ENCODE results near the gene RTEL1. TPM values are rescaled to one million over a fixed set of nuclear protein-coding genes. Genes with fewer than 3 reads are reported as not detected.

Gene RTEL1
- total and polyA plus RNA-seq, 9 of the 15 experiments (the other 6 are each of a cell fraction or from before 2014, with no cell fraction given) = 0.36 to 61.0 (median 17.9) TPM

DNA sequence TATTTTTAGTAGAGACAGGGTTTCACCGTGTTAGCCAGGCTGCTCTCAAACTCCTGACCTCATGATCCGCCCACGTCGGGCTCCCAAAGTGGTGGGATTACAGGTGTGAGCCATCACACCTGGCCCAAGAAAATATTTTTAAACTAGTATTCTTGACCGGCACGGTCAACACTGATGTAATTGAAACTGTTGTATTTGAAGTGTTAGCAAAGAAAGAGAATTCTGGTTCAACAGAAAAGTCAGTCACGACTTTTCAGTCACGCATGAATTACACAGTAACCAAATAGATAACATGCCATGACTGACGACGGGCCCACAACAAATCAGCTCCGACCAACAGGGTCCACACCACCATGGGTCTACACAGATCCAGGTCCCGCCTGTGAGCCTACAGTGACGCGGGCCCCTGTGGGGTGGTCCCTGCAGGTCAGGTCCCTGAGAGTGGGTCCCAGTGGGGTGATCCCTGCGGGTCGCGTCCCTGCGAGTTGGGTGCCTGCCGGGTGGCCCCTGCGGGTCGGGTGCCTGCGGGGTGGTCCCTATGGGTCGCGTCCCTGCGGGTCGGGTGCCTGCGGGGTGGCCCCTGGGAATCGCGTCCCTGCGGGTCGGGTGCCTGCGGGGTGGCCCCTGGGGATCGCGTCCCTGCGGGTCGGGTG lies 32.2 kb upstream of the RTEL1 start (continued):
- TF ChIP-seq, protein P1, sequence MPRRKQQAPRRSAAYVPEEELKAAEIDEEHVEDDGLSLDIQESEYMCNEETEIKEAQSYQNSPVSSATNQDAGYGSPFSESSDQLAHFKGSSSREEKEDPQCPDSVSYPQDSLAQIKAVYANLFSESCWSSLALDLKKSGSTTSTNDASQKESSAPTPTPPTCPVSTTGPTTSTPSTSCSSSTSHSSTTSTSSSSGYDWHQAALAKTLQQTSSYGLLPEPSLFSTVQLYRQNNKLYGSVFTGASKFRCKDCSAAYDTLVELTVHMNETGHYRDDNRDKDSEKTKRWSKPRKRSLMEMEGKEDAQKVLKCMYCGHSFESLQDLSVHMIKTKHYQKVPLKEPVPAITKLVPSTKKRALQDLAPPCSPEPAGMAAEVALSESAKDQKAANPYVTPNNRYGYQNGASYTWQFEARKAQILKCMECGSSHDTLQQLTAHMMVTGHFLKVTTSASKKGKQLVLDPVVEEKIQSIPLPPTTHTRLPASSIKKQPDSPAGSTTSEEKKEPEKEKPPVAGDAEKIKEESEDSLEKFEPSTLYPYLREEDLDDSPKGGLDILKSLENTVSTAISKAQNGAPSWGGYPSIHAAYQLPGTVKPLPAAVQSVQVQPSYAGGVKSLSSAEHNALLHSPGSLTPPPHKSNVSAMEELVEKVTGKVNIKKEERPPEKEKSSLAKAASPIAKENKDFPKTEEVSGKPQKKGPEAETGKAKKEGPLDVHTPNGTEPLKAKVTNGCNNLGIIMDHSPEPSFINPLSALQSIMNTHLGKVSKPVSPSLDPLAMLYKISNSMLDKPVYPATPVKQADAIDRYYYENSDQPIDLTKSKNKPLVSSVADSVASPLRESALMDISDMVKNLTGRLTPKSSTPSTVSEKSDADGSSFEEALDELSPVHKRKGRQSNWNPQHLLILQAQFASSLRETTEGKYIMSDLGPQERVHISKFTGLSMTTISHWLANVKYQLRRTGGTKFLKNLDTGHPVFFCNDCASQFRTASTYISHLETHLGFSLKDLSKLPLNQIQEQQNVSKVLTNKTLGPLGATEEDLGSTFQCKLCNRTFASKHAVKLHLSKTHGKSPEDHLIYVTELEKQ (CRISPR knock-in tag; IDR thresholded peaks at IDR 0.05) = no peak
- TF ChIP-seq, protein P2, sequence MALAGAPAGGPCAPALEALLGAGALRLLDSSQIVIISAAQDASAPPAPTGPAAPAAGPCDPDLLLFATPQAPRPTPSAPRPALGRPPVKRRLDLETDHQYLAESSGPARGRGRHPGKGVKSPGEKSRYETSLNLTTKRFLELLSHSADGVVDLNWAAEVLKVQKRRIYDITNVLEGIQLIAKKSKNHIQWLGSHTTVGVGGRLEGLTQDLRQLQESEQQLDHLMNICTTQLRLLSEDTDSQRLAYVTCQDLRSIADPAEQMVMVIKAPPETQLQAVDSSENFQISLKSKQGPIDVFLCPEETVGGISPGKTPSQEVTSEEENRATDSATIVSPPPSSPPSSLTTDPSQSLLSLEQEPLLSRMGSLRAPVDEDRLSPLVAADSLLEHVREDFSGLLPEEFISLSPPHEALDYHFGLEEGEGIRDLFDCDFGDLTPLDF (CRISPR knock-in tag; IDR thresholded peaks at IDR 0.05) = no peak

- Histone ChIP-seq H2AFZ (ENCODE audit: low read depth, low read length) (peak within 1 kb of the TSS; percentile 91), H3K4me3 (peak within 1 kb of the TSS; percentile 99), H4K20me1 (replicated peaks; ENCODE audit: control insufficient read depth, insufficient read depth, low read length) (no peaks in the 10 kb centered on the region), H3K9me3 (replicated peaks; ENCODE audit: control insufficient read depth, insufficient read depth, low read depth, low read length) (no peaks in the 10 kb centered on the region), H3K4me1 (replicated peaks in 1 of 2; ENCODE audit: control insufficient read depth in 2 of 2, insufficient read depth in 2 of 2, low read length in 2 of 2) (peaks cover 7 to 46% of the 10 kb centered on the region in 2 experiments; a peak in 4 of 5 replicates), H3K4me2 (ENCODE audit: insufficient read depth, low read length) (peak within 1 kb of the TSS; percentile 94), H3K9me1 (ENCODE audit: control insufficient read depth, insufficient read depth, low read length) (no peaks in the 10 kb centered on the region), H3K36me3 (ENCODE audit: control insufficient read depth, insufficient read depth, low read length) (peaks cover 8% of the 10 kb centered on the region; the same call in 1 of the 3 replicates), H3K79me2 (ENCODE audit: control insufficient read depth, insufficient read depth, low read length) (peaks cover 66% of the 10 kb centered on the region), H3K27ac (ENCODE audit: extremely low read depth, low read depth, low read length) (peak within 1 kb of the TSS; percentile 97), H3K9ac (ENCODE audit: insufficient read depth in 1 of 2, low read depth in 2 of 2, low read length in 2 of 2) (peak within 1 kb of the TSS; percentile 99), H3K27me3 (ENCODE audit: control insufficient read depth in 2 of 2, insufficient read depth in 2 of 2, low read length in 2 of 2) (no peaks in the 10 kb centered on the region)
- DNase-seq (ENCODE audit: extremely low read depth in 1 of 4, low spot score in 3 of 4) (peak; percentile 84 to 90 (median 88)), FAIRE-seq (no peak), ATAC-seq (peak; percentile 51)
- WGBS (ENCODE audit: insufficient coverage, low coverage, missing lambda C conversion rate) = 2% methylated on average over 22 of the region's 114 CpGs
- POLR2A ChIA-PET = interaction anchor here (0.6 to 1.0 kb wide), 13 partner anchors 8 to 357 kb away, joined by 3 to 6 read pairs (median 3); partner anchors contain the start of gene HELZ2
- no TSS peak for BruUV-seq (replicated peaks)
- intact Hi-C loops (cut with micrococcal nuclease) = no loop called here
- CTCF ChIA-PET (ENCODE audit: low intra/inter-chr PET ratio) = interaction anchor here (0.5 kb wide), 1 partner anchor 46 kb away, joined by 3 read pairs; no protein-coding TSS in a partner anchor
- in situ Hi-C loops (cut with MboI) = no loop called here
- TF ChIP-seq CEBPG (CRISPR knock-in tag; IDR thresholded peaks at IDR 0.05) = no peak
- no peak for TF ChIP-seq CEBPG (tag; conservative IDR thresholded peaks at IDR 0.05 in 1 of 2, IDR thresholded peaks at IDR 0.05 in 1 of 2)
- peak; percentile 78 for TF ChIP-seq RBFOX2 (IDR thresholded peaks at IDR 0.05; ENCODE audit: low read depth, low read length)
- TF ChIP-seq ZNF583 (CRISPR knock-in tag; IDR thresholded peaks at IDR 0.05) = 0 out of 2 replicates have a peak, but pooled peaks have one; percentile 24
- no peak for TF ChIP-seq TBL1XR1 (IDR thresholded peaks at IDR 0.05; ENCODE audit: low read length in 2 of 2)
- TF ChIP-seq TARDBP (IDR thresholded peaks at IDR 0.05) = no peak
- peak; percentile 74 for TF ChIP-seq POLR2H (tag; IDR thresholded peaks at IDR 0.05; ENCODE audit: low read depth)
These were observed 31.5 kb upstream of the RTEL1 start, which contains the start of gene GMEB2 for GRCh38 chr20:63626424-63627128. TSS of gene GMEB2 (minus strand) at chr20:63627101. CDS start at chr20:63619397, 7,704 bp downstream.
